Camera-type eye (tissue), 1 donor: ENCODE measurements around the gene ADRA1B. TPM values are rescaled to one million over a fixed set of nuclear protein-coding genes. Genes with fewer than 3 reads are reported as not detected.

Experiments
- total RNA-seq: library from RNA; depleted of rRNA; stranded (reverse); fragments of >200 nt; gene quantifications from one replicate; pipeline ENCODE4 v1.2.3, GENCODE V29; 2014

The ADRA1B gene
- total RNA-seq, result 1.8 TPM

DNA sequence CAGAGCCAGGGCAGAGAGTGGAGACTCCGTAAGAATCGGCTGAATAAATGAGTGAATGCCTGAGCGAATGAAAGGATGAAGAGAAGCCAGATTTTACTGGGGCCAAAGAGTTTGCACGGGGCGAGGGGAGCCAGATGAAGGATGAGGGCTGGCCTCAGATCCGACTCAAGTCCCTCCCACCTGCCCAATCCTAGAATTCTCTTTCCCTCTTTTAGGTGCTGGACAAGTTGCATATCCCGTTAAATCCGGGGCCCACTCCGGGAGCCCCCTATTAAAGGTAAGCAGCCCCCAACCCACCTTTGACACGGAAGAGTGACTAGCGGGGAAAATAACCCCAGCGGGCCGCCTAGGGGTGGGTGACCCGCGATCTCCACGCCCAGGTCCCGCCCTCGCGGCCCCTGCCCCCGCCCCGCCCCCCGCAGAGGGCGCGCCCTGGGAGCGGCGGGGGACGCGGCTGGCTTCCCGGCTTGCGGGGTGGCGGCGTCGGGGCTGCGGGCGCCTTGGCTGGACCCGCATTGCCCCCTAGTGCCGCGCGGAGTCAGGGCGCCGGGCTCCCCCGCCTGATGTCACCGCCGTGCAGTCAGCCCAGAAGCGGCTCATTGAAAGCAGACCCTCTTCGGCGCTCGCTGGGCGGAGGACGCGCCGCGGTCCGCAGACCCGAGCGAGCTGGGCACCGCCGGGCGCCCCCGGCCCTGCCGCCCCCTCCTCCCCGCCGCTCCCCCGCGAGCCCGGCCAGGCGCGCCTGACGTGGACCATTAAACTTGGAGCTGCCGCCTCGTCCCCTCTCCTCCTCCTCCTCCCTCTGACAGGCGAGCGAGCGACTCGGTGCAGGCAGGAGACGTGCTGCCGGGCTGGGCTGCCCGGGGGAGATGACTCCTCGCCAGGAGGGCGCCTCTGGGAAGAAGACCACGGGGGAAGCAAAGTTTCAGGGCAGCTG is at the start of gene ADRA1B:
Gene ADRA1B, plus strand, starts transcription at position 579 of the 937 bp plus-strand sequence. CDS start 424 bp downstream, outside the sequence.

GRCh38 chr5:160008877-160009590 is 92.8 kb downstream of the ADRA1B start, which contains the start of gene TTC1:
TTC1 (plus strand) TSS chr5:160009139; CDS start chr5:160010529, 1,390 bp downstream.

Other genes with a start within 250 kb of the ADRA1B start
- gene TTC1, start 92.7 kb downstream of the ADRA1B start, total RNA-seq, result 50.1 TPM
- gene PWWP2A, start 203.0 kb downstream of the ADRA1B start, total RNA-seq, result 76.2 TPM